Kidney epithelial cell (primary cell): ENCODE results near the gene AARSD1. TPM values are rescaled to one million over a fixed set of nuclear protein-coding genes. Genes with fewer than 3 reads are reported as not detected.

Experiments used
- DNase-seq: peaks from one replicate; pipeline ENCODE4 v3.0.0-alpha.2; 2010; ENCODE audit warnings: low read depth
- H3K27me3 ChIP-seq: 2 replicates; pipeline ENCODE4 v1.6.0; 2011; ENCODE audit warnings: low read length; ENCODE audit not compliant: control insufficient read depth, insufficient read depth
- H3K36me3 ChIP-seq: 2 replicates; pipeline ENCODE4 v1.5.1; 2011; ENCODE audit warnings: low read length; ENCODE audit not compliant: control insufficient read depth, insufficient read depth
- H3K4me3 ChIP-seq: 2 replicates; pipeline ENCODE4 v1.5.1; 2011; ENCODE audit warnings: low read depth, mild to moderate bottlenecking, control low read depth, low read length
- CTCF ChIP-seq: IDR thresholded peaks from 2 replicates; pipeline ENCODE4 v1.5.1; 2011; ENCODE audit warnings: mild to moderate bottlenecking, moderate library complexity, low read length, control low read depth, inconsistent platforms; ENCODE audit not compliant: insufficient read depth, poor library complexity, severe bottlenecking
- total RNA-seq: library from RNA; depleted of rRNA; stranded (reverse); fragments of >200 nt; gene quantifications from 2 replicates; pipeline ENCODE4 v1.2.3, GENCODE V29; 2015

The AARSD1 gene
- total RNA-seq, 1 donor from 2014 or later = 40.0 TPM

- Histone ChIP-seq H3K36me3 (no peaks in the 10 kb centered on the region), H3K27me3 (no peaks in the 10 kb centered on the region), H3K4me3 (no peak overlapping the region)
- DNase-seq = no peak
- no peak for TF ChIP-seq CTCF
Observed at GRCh38 chr17:42971589-42971988, 7.3 kb upstream of the AARSD1 start.

- Histone ChIP-seq H3K27me3 (no peaks in the 10 kb centered on the region), H3K4me3 (no peak overlapping the region), H3K36me3 (no peaks in the 10 kb centered on the region)
- TF ChIP-seq CTCF = no peak
- no peak for DNase-seq
Observed at GRCh38 chr17:42969001-42969581, 4.8 kb upstream of the AARSD1 start.

DNA sequence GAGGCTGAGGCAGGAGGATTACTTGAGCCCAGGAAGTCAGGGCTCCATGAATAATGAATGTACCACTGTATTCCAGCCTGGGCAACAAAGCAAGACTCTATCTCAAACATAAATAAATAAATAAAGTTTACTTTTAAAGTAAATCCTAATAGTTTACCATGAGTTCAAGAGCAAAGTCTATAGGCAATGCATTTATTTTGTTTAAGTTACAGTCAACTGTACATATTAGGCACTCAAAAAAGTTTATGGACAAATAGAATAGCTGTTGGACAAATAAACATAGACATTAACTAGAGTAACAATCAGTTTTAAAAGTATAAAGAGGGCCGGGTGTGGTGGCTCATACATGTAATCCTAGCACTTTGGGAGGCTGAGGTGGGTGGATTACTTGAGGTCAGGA is 3.7 kb upstream of the AARSD1 start:
- Histone ChIP-seq H3K4me3 (no peak overlapping the region), H3K27me3 (no peaks in the 10 kb centered on the region), H3K36me3 (no peaks in the 10 kb centered on the region)
- DNase-seq = no peak
- no peak for TF ChIP-seq CTCF

DNA sequence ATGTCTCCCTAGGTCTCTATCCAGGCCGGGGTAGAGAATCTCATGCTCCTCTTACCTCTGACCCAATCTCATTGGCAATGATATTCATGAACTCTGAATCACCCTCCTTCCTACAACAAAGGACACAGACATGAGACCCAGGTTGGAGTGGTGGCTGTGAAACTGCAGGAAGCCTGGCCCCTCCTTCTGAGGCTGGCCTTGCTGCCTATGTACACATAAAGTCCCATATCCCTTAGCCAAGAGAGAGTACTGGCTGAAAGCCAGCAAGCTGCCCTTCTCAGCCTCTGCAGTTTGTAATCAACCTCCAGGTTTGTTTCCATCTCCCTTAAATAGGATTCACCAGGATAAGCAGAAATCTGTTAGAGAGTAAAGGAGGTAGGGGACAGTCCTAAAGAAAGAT is 10.6 kb downstream of the AARSD1 start:
- TF ChIP-seq CTCF = no peak
- no peak for DNase-seq
- no peak overlapping the region for H3K4me3 ChIP-seq
- H3K36me3 ChIP-seq = peaks cover 2% of the 10 kb centered on the region
- no peaks in the 10 kb centered on the region for H3K27me3 ChIP-seq

GRCh38 chr17:42950044-42950783 is 14.0 kb downstream of the AARSD1 start:
- DNase-seq = no peak
- Histone ChIP-seq H3K4me3 (no peak overlapping the region), H3K27me3 (no peaks in the 10 kb centered on the region), H3K36me3 (no peaks in the 10 kb centered on the region)
- no peak for TF ChIP-seq CTCF

- Histone ChIP-seq H3K27me3 (no peaks in the 10 kb centered on the region), H3K4me3 (no peak overlapping the region), H3K36me3 (no peaks in the 10 kb centered on the region)
- TF ChIP-seq CTCF = no peak
- DNase-seq = no peak
Observed at GRCh38 chr17:42946812-42947211, 17.4 kb downstream of the AARSD1 start.
